ENCODE data around the gene NUDT21. TPM values are rescaled to one million over a fixed set of nuclear protein-coding genes. Genes with fewer than 3 reads are reported as not detected.

Gene NUDT21
- total and polyA plus RNA-seq, 10 of the 15 experiments (the other 5 are each of a cell fraction or from before 2014, with no cell fraction given) = 70.1 to 229 (median 127) TPM

DNA sequence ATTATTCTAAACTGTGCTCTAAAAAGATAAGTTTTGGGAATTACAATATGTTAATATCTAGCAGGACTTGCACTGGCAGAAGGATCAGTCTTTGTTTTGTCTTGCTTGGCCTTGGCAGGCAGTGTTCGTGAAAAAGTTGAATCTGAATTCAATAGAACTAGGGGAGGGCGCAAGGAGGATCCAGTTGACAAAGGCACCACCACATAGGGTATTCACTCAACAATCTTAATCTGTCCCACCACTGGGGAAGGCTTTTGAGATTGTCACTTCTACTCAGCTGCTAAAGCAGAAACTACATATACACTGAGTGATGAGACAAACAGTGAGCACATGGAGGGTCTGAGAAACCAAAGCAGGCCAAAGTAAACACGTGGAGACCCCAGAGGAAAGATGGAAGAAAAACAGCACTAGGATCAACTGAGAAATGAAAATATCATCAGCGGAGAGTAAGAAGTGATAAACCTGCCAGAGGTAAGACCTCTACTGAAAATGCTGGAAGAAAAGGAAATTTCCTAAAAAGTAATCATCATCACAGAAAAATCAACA is 28.2 kb downstream of the NUDT21 start:
- Histone ChIP-seq H3K9ac (ENCODE audit: control insufficient read depth, insufficient read depth, low read length) (peak overlapping the region; percentile 89), H3K4me1 (ENCODE audit: control insufficient read depth, insufficient read depth, low read length) (peaks cover 12% of the 10 kb centered on the region), H3K4me2 (ENCODE audit: control insufficient read depth, insufficient read depth) (peak overlapping the region; percentile 95), H3K27ac (ENCODE audit: control insufficient read depth, insufficient read depth) (peak overlapping the region; percentile 60), H3K4me3 (peak overlapping the region; percentile 78), H3K9me3 (replicated peaks; ENCODE audit: control insufficient read depth, insufficient read depth, low read length) (no peaks in the 10 kb centered on the region), H3K36me3 (ENCODE audit: control insufficient read depth in 2 of 2, insufficient read depth in 2 of 2, low read length in 1 of 2) (no peaks in the 10 kb centered on the region), H2AFZ (ENCODE audit: control insufficient read depth, low read depth, low read length) (no peak overlapping the region), H3K79me2 (ENCODE audit: control insufficient read depth, insufficient read depth, low read length) (peaks cover 65% of the 10 kb centered on the region), H3K27me3 (replicated peaks in 1 of 2; ENCODE audit: control insufficient read depth in 2 of 2, insufficient read depth in 2 of 2, low read length in 1 of 2) (no peaks in the 10 kb centered on the region), H4K20me1 (ENCODE audit: control insufficient read depth, insufficient read depth) (no peaks in the 10 kb centered on the region)
- ChIA-PET SMC1A (ENCODE audit: uncharacterized antibody, unreplicated experiment) (interaction anchor here (0.6 to 2.1 kb wide), 3 partner anchors 14 to 279 kb away, joined by 3 to 6 read pairs (median 3); no protein-coding TSS in a partner anchor), CTCF (interaction anchor here (1.3 to 1.7 kb wide), 3 partner anchors 28 to 279 kb away, joined by 3 to 8 read pairs (median 4); partner anchors contain the start of genes NUDT21 and OGFOD1), POLR2A (interaction anchor here (0.7 to 1.1 kb wide), 3 partner anchors 9 to 66 kb away, joined by 3 to 6 read pairs (median 4); partner anchors contain the start of genes NUDT21 and OGFOD1), RAD21 (ENCODE audit: unreplicated experiment) (interaction anchor here (1.0 to 1.6 kb wide), 3 partner anchors 9 to 480 kb away, joined by 3 to 6 read pairs (median 6); partner anchors contain the start of genes NUDT21 and OGFOD1)
- DNase-seq (ENCODE audit: low read depth, low spot score) = no peak
- FAIRE-seq = peak; percentile 18
- WGBS (ENCODE audit: insufficient coverage, insufficient replicate concordance, low lambda C conversion rate, missing lambda C conversion rate) = 12% methylated on average over 4 of the region's 4 CpGs
- BruUV-seq (replicated peaks) = no TSS peak
- peak; percentile 31 for ATAC-seq
- intact Hi-C loops (cut with micrococcal nuclease; ENCODE audit: unreplicated experiment) (loop anchor here (2.0 kb wide), 1 partner anchor 26 kb away; no protein-coding TSS in a partner anchor), in situ Hi-C loops (cut with MboI) (no loop called here)
- TF ChIP-seq KDM1A (IDR thresholded peaks at IDR 0.05; ENCODE audit: borderline replicate concordance) = no peak
- no peak for TF ChIP-seq NFYB (IDR thresholded peaks at IDR 0.05; ENCODE audit: insufficient read depth, low read depth, low read length)
- TF ChIP-seq, protein P1, sequence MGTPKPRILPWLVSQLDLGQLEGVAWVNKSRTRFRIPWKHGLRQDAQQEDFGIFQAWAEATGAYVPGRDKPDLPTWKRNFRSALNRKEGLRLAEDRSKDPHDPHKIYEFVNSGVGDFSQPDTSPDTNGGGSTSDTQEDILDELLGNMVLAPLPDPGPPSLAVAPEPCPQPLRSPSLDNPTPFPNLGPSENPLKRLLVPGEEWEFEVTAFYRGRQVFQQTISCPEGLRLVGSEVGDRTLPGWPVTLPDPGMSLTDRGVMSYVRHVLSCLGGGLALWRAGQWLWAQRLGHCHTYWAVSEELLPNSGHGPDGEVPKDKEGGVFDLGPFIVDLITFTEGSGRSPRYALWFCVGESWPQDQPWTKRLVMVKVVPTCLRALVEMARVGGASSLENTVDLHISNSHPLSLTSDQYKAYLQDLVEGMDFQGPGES (IDR thresholded peaks at IDR 0.05) = no peak
- TF ChIP-seq, protein P2, sequence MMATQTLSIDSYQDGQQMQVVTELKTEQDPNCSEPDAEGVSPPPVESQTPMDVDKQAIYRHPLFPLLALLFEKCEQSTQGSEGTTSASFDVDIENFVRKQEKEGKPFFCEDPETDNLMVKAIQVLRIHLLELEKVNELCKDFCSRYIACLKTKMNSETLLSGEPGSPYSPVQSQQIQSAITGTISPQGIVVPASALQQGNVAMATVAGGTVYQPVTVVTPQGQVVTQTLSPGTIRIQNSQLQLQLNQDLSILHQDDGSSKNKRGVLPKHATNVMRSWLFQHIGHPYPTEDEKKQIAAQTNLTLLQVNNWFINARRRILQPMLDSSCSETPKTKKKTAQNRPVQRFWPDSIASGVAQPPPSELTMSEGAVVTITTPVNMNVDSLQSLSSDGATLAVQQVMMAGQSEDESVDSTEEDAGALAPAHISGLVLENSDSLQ (IDR thresholded peaks at IDR 0.05) = 0 out of 2 replicates have a peak, but pooled peaks have one; percentile 25
- TF ChIP-seq CBX3 (IDR thresholded peaks at IDR 0.05; ENCODE audit: borderline replicate concordance, low read depth) = no peak
- TF ChIP-seq POU2F2 (IDR thresholded peaks at IDR 0.05; ENCODE audit: borderline replicate concordance, low read depth, low read length) = no peak
- TF ChIP-seq JUNB (IDR thresholded peaks at IDR 0.05) = no peak
- TF ChIP-seq, protein P3, sequence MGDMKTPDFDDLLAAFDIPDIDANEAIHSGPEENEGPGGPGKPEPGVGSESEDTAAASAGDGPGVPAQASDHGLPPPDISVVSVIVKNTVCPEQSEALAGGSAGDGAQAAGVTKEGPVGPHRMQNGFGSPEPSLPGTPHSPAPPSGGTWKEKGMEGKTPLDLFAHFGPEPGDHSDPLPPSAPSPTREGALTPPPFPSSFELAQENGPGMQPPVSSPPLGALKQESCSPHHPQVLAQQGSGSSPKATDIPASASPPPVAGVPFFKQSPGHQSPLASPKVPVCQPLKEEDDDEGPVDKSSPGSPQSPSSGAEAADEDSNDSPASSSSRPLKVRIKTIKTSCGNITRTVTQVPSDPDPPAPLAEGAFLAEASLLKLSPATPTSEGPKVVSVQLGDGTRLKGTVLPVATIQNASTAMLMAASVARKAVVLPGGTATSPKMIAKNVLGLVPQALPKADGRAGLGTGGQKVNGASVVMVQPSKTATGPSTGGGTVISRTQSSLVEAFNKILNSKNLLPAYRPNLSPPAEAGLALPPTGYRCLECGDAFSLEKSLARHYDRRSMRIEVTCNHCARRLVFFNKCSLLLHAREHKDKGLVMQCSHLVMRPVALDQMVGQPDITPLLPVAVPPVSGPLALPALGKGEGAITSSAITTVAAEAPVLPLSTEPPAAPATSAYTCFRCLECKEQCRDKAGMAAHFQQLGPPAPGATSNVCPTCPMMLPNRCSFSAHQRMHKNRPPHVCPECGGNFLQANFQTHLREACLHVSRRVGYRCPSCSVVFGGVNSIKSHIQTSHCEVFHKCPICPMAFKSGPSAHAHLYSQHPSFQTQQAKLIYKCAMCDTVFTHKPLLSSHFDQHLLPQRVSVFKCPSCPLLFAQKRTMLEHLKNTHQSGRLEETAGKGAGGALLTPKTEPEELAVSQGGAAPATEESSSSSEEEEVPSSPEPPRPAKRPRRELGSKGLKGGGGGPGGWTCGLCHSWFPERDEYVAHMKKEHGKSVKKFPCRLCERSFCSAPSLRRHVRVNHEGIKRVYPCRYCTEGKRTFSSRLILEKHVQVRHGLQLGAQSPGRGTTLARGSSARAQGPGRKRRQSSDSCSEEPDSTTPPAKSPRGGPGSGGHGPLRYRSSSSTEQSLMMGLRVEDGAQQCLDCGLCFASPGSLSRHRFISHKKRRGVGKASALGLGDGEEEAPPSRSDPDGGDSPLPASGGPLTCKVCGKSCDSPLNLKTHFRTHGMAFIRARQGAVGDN (IDR thresholded peaks at IDR 0.05) = peak; percentile 59
- no peak for TF ChIP-seq SMARCA5 (IDR thresholded peaks at IDR 0.05)
- no peak for TF ChIP-seq KLF5 (IDR thresholded peaks at IDR 0.05; ENCODE audit: partially characterized antibody)
- TF ChIP-seq, protein P4, sequence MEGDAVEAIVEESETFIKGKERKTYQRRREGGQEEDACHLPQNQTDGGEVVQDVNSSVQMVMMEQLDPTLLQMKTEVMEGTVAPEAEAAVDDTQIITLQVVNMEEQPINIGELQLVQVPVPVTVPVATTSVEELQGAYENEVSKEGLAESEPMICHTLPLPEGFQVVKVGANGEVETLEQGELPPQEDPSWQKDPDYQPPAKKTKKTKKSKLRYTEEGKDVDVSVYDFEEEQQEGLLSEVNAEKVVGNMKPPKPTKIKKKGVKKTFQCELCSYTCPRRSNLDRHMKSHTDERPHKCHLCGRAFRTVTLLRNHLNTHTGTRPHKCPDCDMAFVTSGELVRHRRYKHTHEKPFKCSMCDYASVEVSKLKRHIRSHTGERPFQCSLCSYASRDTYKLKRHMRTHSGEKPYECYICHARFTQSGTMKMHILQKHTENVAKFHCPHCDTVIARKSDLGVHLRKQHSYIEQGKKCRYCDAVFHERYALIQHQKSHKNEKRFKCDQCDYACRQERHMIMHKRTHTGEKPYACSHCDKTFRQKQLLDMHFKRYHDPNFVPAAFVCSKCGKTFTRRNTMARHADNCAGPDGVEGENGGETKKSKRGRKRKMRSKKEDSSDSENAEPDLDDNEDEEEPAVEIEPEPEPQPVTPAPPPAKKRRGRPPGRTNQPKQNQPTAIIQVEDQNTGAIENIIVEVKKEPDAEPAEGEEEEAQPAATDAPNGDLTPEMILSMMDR (IDR thresholded peaks at IDR 0.05 in 2 of 3, conservative IDR thresholded peaks at IDR 0.05 in 1 of 3; ENCODE audit: control insufficient read depth in 2 of 3, extremely low read depth in 1 of 3, insufficient read depth in 1 of 3, low read depth in 3 of 3, low read length in 3 of 3) = no peak
- no peak for TF ChIP-seq ZNF207 (IDR thresholded peaks at IDR 0.05; ENCODE audit: borderline replicate concordance)
- no peak for TF ChIP-seq MEF2B (IDR thresholded peaks at IDR 0.05; ENCODE audit: partially characterized antibody, poor library complexity, severe bottlenecking)
- TF ChIP-seq SREBF1 (IDR thresholded peaks at IDR 0.05; ENCODE audit: low read length) = no peak
- TF ChIP-seq HCFC1 (IDR thresholded peaks at IDR 0.05; ENCODE audit: low read length) = no peak
- TF ChIP-seq TCF3 (IDR thresholded peaks at IDR 0.05; ENCODE audit: borderline replicate concordance, insufficient read depth, low read depth, low read length) = no peak

Data from GM12878 (cell line).